T1000 (cell line): Measurements from ENCODE around the gene CDH22.

ENCODE experiments used
- DNase-seq: peaks from one replicate; lab custom pipeline; 2025; ENCODE audit warnings: mixed read lengths; lab: John Stamatoyannopoulos, UW

The CDH22 gene

DNA sequence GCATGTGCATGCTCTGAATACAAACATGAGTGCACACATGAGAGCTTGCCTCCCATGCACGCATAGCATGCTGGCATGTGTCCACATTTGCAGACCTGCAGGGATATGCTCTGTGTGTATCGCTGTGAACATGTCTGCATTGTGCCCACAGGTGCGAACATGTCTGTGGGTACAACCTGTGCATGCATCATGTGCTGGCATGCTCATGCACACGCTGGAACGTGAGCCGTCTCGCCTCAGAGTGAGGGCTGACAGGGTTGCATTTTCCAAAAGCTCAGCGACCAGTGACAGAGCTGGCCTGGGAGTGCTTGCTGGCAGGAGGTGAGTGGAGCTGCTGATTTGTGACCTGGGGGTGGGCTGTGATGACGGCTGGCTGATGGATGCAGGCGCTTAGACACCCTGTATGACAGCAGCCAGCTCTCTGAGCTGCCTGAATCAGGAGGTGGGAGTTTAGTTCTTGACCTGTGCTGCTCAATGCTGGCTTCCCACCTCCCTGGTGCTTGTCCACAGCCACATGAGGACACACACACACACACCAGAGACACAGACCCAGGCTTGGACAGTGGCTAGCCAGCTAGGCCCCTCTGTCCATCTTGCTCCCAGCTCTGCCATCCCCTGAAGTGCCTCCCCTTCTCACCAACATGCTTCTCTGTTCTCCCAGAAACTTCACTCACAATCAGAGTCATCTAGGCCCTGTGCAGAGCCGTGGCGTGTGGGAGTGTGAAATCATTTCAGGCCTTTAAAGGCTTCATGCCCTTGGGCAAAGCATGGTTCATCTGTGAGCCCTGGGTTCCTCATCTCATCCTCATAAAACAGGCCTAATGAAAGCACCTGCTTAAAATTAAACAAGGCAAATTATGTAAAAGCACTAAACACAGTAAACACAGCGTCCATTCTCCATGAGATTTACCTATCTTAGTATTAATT is 138.8 kb downstream of the CDH22 start:
- no peak for DNase-seq

DNA sequence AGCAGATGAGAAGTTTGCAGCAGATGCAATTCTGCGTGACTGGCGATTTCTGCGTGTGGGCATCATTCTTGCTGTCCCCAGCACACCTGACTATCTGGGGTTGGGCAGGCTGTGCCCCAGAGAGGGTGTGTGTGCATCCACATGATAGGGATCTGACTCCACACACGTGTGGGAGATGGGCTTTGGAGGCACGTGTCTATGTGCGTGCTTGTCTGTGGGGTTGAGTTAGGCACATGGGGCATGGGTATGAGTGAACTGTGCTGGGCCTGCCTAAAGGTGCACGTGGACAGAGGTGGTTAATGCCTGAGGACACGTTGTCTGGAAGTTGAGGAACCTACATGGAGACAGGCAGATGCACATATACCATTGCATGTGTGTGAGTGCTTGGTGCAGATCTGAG is 139.9 kb downstream of the CDH22 start:
- DNase-seq: no peak

DNA sequence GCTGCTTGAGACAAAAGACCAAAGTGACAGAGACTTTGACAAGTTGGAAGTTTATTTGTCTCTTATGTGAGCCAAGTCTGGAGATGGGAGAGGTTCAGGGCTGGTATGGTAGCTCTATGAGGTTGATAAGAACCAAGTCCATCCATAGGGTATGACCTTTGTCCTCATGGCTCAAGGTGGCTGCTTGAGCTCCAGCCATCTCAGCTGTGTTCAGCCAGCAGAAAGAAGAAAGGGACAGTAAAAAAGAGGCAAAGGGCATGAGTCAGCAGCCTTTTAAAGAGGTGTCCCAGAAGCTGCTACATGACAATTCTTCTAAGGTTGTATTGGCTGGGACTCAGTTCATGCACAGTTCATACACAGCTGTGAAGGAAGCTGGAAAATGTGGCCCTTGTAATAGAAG is 141.2 kb downstream of the CDH22 start:
- no peak for DNase-seq

DNA sequence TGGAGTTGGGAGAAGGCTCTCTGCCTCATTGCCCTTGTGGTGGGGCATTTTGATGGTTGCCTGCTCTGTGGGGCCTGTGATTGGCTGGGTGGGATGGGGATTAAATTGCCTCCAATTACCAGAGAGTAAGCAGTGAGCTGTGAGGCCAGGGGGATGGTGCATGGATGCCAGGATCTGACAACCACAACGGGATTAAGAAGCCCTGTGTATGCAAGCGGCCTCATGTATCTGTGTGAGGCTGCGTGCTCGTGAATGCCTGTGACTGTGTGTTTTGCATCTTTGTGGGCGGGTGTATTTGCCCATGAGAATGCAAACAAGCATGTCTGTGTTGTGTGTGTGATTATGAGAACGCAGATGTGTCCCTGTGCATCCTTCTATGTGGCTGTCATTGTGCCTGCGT is 144.0 kb downstream of the CDH22 start:
- DNase-seq: no peak

DNA sequence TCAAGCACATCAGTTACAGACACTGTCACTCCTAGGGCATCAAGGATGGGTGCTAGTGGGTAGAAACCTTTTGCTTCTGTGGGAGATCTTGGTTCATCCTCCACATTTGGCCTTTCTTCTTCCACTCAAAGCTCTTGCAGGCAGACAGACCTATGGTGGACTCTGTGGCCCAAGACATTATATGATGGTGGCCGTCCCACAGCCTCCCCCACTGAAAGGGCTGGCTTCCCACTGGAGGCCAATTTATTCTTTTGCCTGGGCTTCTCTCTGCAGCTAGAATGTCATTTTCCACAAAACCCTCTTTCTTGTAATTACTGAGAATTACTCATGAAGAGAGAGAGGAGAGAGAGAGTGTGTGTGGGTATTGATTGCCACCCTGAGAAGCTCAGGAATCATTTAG is 146.4 kb downstream of the CDH22 start:
- DNase-seq: no peak

DNA sequence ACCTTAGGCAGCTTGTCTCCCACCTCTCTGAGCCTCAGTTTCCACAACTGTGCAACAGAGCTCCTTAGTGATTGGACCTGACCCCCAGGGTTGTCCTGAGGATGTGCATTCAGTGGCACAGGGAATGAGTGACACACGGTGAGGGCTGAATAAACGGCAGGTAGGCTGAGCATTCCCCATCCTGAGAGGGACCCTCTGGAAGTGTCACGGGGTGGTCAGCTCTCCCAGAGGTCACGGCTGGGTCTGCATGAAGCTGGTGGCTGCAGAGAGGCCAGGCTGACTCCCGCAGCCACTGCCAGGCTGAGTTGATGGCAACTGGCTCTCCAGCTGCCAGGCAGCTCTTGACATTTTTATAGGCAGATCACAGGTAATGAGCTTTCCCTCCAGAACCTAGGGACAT is 147.6 kb downstream of the CDH22 start:
- no peak for DNase-seq

DNA sequence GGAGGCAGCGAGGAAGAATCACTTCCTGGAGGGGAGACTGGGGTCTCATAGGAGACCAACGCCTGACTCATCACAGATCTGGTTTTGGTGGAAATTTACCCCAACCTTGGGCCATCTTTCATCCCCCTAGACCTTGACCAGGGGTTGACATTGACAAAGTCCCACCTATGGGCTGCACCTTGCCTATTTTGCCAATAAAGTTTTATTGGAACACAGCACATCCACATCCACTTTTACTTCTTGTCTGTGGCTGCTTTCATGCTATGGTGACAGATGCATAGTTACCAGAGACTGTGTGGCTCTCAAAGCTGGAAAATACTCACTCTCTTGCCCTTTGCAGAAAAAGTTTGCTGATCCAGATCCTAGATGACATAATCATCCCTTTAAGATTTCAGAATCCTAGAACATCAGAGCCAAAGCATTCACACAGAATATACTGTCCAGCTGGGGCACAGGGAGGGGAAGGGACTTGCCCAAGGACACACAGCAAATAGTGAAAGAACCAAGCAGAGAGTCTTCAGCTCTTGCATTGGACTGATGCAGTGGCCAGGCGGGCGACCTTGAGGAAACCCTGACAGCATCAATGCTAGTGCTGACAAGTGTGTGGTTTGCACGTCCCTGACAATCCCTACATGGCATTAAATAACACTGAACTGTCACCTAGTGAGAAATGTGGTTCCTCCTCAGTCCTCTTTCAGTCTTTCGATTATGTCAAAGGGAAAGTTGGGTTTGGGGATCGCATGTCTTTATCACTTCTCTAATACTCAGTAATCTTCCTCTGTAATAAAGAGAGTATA is 149.0 kb downstream of the CDH22 start:
- DNase-seq: no peak

DNA sequence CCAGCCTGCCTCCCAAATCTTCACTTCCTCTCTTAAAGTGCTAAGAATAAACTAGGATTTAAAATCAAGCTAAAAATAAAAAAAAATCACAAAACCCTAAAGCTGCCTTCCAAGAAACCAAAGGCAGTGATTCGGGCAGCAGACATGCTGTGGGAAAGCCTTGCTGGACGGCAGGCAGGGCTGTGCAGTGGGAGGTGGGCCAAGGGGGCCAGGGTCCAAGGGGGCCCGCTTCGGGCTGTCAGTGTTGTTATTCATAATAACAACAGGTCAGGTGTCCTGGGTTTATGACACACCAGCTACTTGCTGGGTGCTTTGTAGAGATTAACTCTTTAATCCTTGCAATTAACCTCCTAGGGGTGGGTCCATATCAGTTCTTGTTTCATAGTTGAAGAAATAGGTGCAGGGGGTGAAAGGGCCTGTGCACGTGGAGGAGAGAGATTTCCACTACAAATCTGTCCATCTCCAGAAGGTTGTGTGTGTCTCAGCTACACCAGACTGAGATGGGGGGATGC is 149.8 kb downstream of the CDH22 start:
- no peak for DNase-seq

DNA sequence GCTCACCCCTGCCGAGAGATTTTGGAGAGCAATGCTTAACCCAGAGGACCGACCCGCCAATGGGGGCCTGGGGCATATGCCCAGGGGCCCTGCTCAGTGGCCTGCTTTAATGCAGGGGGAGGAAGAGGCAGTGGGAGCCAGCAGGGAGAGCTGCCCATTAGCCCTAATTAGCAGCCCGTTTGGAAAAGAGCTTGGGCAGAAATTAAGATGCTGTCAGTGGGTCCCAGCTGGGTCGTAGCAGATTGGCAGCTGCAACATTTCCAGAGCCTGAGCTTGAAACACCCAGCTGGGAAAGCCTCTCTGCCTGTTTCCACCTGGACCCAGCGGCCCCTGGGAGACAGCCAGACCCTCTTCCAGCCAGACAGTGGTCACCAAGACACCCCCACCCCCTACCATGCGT is 150.7 kb downstream of the CDH22 start:
- no peak for DNase-seq

DNA sequence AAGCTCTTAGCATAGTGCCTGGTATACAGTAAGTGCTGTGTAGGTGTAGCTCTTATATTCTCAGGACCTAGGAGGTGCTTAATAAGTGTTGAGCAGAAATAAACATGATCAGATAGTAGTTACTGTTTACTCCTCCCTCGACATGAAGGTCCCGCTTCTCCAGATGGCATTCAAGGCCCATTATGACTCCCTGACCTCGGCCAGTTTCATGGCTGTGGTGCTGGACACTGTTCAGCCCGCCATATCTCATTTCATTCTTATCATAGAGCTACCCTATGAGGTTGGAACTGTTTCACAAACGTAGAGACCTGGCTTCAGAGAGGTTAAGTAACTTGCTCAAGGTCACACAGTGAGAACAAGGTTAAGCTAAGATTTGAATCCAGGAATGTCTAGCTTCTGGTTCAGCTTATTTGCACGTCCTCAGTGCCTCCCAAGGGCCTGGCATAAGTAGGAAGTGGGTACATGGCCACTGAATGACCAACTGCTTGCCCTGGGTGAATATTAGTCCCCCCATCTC is 151.2 kb downstream of the CDH22 start:
- DNase-seq: no peak

DNA sequence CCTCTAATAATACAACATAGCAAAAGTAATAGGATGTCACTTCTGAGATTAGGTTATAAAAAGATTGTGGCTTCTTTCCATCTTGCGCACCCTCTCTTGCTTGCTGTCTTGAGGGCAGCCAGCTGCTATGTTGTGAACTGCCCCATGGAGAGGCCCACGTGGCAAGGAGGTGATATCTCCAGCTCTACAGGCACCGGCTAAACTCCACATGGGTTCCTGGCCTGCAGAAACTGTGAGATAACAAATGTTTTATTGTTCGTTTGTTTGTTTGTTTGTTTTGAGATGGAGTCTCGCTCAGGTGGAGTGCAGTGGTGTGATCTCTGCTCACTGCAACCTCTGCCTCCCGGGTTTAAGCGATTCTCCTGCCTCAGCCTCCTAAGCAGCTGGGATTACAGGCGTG is 152.2 kb downstream of the CDH22 start:
- no peak for DNase-seq

DNA sequence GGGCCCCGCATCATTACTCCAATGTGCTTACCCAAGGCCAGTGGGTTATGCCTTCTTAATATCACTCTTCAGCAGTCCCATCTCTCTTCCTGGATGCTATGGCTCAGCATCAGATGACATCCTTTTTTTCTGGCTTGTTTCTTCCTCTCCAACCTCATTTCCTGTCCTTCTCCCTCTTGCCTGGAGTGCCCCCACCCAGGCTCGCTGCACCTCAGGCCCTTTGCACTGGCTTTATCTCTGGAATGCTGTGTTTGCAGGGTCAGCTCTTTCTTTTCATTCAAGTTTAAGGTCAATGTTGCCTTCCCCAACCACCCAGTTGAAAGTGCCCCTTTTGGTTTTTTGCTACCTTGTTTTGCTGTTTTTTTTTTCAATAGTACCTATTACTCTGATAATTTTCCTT is 153.5 kb downstream of the CDH22 start:
- no peak for DNase-seq

DNA sequence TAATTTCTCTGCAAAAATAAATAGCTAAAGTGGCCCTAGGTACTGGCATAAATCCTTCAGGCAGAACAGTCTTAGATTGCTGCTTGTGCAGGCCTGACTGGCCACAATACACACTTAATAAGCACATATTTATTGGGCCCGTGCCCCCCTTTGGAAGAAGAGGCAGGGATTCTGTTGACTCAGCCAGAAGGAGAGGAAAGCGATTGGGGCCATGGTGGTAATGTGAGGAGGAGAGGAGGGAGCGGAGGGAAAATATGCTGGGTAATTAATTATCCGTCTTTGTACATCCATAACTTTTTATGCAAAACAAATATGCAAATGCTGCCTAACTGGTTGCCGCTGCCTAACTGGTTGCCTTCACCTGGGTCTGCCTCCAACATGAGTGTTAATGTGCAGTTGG is 154.0 kb downstream of the CDH22 start:
- no peak for DNase-seq

DNA sequence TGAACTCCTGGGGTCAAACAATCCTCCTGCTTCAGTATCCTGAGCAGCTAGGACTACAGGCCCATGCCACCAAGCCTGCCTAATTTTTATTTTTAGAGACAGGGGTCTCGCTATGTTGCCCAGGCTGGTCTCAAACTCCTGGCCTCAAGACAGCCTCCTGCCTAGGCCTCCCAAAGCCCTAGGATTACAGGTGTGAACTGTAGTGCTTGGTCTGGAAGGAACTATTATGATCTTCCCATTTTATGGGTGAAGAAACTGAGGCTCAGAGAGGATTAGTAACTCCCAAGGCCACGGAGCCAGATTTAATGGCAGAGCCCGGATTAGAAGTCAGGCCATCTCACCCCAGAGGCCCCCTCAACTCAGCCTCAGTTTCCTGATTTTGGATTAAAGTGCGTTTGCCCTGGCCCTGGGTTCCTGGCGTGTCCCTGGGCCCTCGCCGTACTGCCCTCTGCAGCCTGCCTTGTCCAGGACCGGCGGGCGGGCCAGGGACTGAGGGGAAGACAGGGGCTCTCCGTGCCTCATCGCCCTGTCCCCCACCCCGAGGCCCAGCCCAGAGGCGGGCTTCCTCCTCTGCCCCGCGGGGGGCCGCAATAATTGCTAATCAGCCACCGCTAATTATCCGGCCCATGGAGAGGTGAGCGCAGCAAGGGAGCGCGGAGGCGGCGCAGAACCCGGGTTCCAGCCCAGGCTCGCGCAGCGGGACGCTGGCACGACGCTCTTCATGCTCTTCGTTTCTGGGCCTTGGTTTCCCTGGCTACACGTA is 155.3 kb downstream of the CDH22 start:
- no peak for DNase-seq

DNA sequence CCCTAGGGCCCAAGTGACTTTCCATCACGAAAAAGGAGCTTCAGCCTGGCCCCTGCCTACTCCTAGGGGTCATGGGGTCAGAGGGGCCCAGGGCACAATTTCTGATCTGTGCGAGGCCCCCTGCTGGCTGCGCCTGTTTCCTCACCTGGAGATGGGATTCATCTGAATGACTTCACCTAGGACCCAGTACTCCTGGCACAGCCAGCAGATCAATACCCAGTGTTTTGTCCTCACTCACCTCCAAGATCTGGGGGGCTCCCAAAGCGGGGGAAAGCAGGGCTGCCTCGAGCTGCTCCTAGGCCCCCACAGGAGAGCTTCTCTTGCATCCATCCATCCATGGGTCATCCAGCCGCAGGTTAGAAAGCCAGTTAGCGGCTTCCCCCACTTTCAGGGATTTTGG is 156.4 kb downstream of the CDH22 start:
- no peak for DNase-seq

DNA sequence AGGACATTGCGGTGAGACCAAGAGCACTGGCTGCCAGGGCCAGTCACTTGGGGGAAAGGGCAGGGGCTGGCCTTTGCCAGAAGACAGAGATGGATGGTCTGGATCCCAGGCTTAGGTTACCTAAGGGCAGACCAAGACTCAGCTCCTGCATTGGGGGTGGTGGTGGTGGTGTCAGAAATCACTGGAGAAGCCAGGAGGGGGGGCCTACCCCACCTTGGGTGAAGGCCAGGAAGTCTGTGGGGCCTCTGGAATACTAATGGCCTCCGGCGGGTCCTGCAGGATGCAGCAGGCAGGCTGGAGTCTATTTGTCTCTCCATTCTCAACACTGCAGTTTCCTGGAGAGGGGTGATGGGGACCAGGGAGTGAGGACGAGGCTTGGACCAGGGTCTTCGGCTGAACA is 157.4 kb downstream of the CDH22 start:
- no peak for DNase-seq

DNA sequence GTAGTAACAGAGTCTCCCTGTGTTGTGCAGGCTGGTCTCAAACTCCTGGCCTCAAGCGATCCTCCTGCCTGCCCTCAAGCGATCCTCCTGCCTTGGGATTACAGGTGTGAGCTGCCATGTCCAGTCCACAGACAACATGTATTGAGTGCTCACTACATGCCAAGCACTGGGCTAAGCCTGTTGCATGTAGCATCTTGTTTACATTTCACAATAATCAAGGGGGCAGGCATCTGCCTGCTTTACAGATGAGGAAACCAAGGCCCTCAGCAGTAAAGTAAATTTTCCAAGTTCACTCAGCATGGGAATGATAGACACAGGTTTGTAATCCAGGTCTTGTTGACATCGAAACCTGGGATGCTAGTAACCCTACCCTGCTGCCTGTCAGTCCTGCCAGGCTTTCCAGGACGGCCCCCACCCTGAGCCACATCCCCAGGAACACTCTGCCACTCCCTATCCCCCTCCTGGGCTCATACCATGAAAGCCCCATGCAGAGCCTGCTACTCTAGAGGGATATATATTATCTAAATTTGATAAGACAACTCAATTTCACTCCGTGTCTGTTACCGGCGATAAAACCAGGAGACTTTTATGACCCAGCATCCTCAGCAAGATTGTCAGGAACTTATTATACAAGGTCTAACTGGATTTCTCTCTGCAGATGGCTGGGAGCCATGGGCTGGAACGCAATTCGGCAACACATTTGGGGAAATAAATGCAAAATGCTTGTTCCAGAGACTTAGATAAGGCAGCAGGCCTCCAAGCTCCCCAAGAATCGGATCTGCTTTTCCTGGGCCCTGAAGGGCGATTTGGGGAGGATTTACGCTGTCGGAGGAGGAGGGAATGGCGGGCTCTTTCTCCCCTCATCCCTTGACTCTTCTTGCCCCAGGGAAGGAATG is 159.7 kb downstream of the CDH22 start:
- no peak for DNase-seq

DNA sequence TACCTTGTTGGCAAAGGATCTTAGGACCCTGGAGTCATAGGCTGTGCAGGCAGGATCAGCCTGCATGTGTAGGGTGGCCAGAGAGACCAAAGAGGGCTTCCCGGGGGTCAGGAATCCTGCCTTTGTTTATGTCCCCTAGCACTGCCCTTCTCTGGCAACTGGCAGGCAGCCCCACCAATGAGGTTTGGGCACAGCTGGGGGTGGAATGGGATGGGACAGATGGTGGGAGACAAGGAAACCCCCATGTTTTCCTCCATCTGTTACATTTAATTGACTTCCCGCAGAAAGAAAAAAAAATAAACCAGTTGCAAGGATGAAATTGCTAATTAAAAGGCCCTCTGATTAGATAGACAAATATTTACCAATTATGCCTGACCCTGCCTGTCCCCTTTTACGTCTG is 162.6 kb downstream of the CDH22 start:
- DNase-seq: no peak

DNA sequence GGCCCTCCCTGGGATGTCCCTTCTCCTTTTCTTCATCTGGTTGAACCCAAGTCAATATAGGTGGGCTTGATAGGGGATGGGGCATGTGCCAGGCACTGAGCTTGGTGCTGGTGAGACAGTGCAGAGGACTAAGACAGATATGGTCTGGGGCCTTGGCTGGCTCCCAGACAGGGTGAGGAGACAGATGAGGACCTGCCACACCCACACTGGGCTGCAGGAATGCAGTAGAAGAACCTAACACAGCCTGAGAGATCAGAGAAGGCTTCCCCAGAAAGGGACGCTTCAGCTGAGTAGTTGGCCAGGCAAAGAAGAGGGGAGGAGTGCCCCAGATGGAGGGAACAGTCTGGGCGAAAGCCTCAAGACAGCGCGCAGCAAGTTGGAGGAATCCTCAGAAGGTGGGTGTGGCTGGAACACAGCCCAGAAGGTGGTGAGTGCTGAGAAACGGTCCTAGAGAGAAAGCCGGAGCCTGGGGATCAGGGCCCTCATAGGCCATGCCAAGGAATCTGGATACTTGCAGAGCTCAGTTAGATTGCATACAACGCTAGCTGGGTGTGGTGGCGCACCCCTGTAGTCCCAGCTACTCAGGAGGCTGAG is 163.8 kb downstream of the CDH22 start:
- DNase-seq: no peak

DNA sequence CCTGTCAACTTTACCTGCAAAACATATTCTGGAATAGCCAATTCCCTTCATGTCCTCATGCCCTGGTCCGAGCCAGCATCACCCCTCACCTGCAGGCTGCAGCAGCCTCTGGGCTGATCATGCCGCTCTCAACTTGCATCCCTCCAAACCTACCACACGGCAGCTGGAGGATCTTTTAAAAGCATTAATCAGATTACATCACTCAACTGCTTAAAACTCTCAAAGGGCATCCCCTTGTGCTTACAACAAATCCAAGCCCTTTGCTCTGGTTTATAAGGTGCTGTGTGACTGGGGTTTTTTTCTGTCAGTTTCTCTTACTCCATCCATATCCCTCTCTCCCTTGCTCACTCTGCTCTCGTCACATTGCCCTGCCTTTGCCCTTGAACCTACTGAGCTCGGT is 166.2 kb downstream of the CDH22 start:
- DNase-seq: no peak
